CD4-positive, CD25-positive, alpha-beta regulatory T cell (primary cell): ENCODE measurements around the gene PKNOX2. TPM values are rescaled to one million over a fixed set of nuclear protein-coding genes. Genes with fewer than 3 reads are reported as not detected.

Experiments
- ATAC-seq, 2 donors: fragments of 150-1000 bp; cut with Tn5 transposase; one replicate each; pipeline ENCODE4 v1.10.0; 2021; ENCODE audit warnings: low read depth in 2 of 2, moderate number of reproducible peaks in 2 of 2, moderate library complexity in 1 of 2
- DNase-seq, 3 donors: peaks; one replicate each; pipeline versions ENCODE4 v3.0.0 to v3.0.0-alpha.2; 2012 to 2022; ENCODE audit warnings: mixed read lengths in 1 of 3
- H3K27ac ChIP-seq: one replicate; pipeline ENCODE4 v1.7.0; 2013; ENCODE audit warnings: mild to moderate bottlenecking, low read length; ENCODE audit not compliant: insufficient read depth, poor library complexity, severe bottlenecking
- H3K27me3 ChIP-seq: one replicate; pipeline ENCODE4 v1.7.0; 2013; ENCODE audit warnings: low read length; ENCODE audit not compliant: control insufficient read depth, insufficient read depth
- H3K36me3 ChIP-seq: one replicate; pipeline ENCODE4 v1.7.0; 2013; ENCODE audit warnings: mild to moderate bottlenecking, low read length, moderate library complexity; ENCODE audit not compliant: control insufficient read depth, insufficient read depth
- H3K4me1 ChIP-seq: 2 replicates; pipeline ENCODE4 v1.7.0; 2013; ENCODE audit warnings: mild to moderate bottlenecking, low read length; ENCODE audit not compliant: insufficient read depth, control insufficient read depth, poor library complexity, severe bottlenecking
- H3K4me3 ChIP-seq: one replicate; pipeline ENCODE4 v1.7.0; 2013; ENCODE audit warnings: low read depth, mild to moderate bottlenecking, low read length, moderate library complexity
- H3K9me3 ChIP-seq, 2 experiments: 1 replicate in 1 of 2; 2 replicates in 1 of 2; pipeline ENCODE4 v1.7.0; 2013; ENCODE audit warnings: low read length in 2 of 2, mild to moderate bottlenecking in 1 of 2, moderate library complexity in 1 of 2; ENCODE audit not compliant: control insufficient read depth in 2 of 2
- H3K27ac Mint-ChIP-seq, 3 donors: one replicate each; pipeline ENCODE4 v1.8.0; 2020 to 2022; ENCODE audit warnings: mild to moderate bottlenecking in 3 of 3, mixed read lengths in 3 of 3, moderate library complexity in 2 of 3
- H3K27me3 Mint-ChIP-seq: one replicate; pipeline ENCODE4 v1.8.0; 2022; ENCODE audit warnings: mild to moderate bottlenecking, mixed read lengths
- H3K36me3 Mint-ChIP-seq: one replicate; pipeline ENCODE4 v1.8.0; 2020; ENCODE audit warnings: mixed read lengths
- H3K4me1 Mint-ChIP-seq, 4 donors: one replicate each; pipeline ENCODE4 v1.8.0; 2020 to 2022; ENCODE audit warnings: mixed read lengths in 4 of 4, mild to moderate bottlenecking in 1 of 4
- H3K4me3 Mint-ChIP-seq, 4 donors: one replicate each; pipeline ENCODE4 v1.8.0; 2020 to 2022; ENCODE audit warnings: mild to moderate bottlenecking in 4 of 4, mixed read lengths in 4 of 4, moderate library complexity in 3 of 4
- H3K9me3 Mint-ChIP-seq, 7 donors: one replicate each; pipeline ENCODE4 v1.8.0; 2020 to 2022; ENCODE audit warnings: mixed read lengths in 7 of 7, mild to moderate bottlenecking in 3 of 7, moderate library complexity in 2 of 7
- polyA plus RNA-seq, 4 donors: library from polyadenylated mRNA; unstranded; fragments of 300-500 nt; fragmentation: Illumina TruSeq; gene quantifications; one replicate each; pipeline ENCODE4 v1.2.3, GENCODE V29; 2021
- total RNA-seq: library from RNA; stranded (reverse); gene quantifications from one replicate; pipeline ENCODE4 v1.2.3, GENCODE V29; 2022

The PKNOX2 gene
- total and polyA plus RNA-seq, 5 donors from 2014 or later, result not detected

DNA sequence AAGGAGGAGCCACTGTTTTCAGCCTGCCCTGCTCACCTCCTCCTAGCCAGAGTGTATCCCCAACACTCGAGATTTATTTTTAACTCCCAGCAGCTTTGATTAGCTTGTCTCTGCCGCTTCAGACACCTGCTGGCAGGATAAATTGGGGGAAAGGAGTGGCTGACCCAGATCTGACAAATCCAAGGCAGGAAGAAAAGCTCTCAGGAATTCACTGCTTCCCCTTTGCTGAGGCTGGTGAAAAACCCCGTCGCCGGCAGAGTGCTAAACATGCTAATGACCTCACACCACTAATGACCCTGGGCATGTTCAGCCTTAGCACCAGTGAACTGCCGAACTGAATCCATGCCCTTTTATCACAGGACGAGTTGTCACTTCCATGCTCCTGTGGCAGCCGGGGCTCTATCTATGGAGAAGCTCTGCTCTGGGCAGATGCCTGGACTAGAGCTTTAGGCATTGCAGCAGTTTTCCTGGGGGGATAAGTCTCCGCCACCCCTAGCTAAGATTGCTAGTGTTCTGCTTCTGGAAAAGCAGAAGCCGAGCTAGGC is 279.3 kb downstream of the PKNOX2 start:
- no peaks in the 10 kb centered on the region for H3K4me1 ChIP-seq
- Mint-ChIP-seq H3K9me3 (peaks cover 0 to 3% (median 0%) of the 10 kb centered on the region in 7 donors), H3K27ac (no peak overlapping the region), H3K4me3 (no peak overlapping the region), H3K27me3 (peaks cover 10% of the 10 kb centered on the region), H3K36me3 (no peaks in the 10 kb centered on the region), H3K4me1 (no peaks in the 10 kb centered on the region)
- ATAC-seq (no peak), DNase-seq (no peak)
- no peaks in the 10 kb centered on the region for H3K36me3 ChIP-seq
- H3K4me3 ChIP-seq, result no peak overlapping the region
- no peaks in the 10 kb centered on the region for H3K9me3 ChIP-seq
- H3K27me3 ChIP-seq, result peaks cover 4% of the 10 kb centered on the region
- no peak overlapping the region for H3K27ac ChIP-seq

DNA sequence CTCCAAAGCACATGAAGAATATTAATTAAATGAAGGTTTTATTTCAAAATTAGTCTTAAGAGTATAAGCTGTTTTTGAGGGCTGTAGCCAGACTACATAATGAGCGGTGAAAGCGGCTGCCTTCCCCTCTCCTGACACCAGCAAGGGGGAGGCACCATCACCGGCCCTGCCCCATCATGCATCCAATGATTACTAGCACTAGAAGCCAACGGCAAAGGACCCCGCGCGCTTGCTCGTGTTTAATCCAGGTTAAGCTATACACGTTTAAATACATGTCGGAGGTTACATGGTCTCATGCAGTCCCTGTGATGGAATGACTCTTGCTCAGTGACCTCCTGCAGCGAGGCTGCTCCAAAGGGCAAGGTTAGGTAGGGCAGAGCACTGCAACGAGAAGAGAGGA is 281.2 kb downstream of the PKNOX2 start:
- DNase-seq (no peak), ATAC-seq (no peak)
- Histone ChIP-seq H3K27ac (no peak overlapping the region), H3K36me3 (no peaks in the 10 kb centered on the region), H3K4me3 (no peak overlapping the region), H3K9me3 (no peaks in the 10 kb centered on the region), H3K4me1 (no peaks in the 10 kb centered on the region), H3K27me3 (peaks cover 4% of the 10 kb centered on the region)
- Mint-ChIP-seq H3K36me3 (no peaks in the 10 kb centered on the region), H3K4me3 (no peak overlapping the region), H3K9me3 (peaks cover 0 to 2% (median 0%) of the 10 kb centered on the region in 7 donors), H3K27ac (no peak overlapping the region), H3K27me3 (peaks cover 10% of the 10 kb centered on the region), H3K4me1 (peaks cover 0 to 5% (median 0%) of the 10 kb centered on the region in 4 donors)

DNA sequence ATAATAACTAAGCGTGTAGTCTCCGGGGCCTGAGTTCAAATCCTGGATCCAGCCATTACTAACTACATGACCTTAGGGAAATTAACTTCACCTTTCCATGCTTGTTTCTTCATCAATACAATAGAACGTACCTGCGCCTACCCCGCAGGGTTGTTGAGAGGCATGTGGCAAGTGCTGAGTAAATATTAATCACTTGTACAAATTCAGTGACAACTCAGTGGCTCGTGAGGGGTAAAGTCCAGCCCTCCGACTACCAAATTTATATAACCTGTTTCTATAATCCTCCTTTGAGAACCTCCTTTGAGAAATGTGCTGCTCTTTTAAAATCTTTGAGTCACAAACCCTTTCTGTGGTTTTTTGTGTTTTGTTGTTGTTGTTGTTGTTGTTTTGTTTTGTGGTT is 281.7 kb downstream of the PKNOX2 start:
- H3K27me3 Mint-ChIP-seq, result peaks cover 6% of the 10 kb centered on the region
- peaks cover 0 to 2% (median 0%) of the 10 kb centered on the region in 7 donors for H3K9me3 Mint-ChIP-seq
- Histone ChIP-seq H3K27ac (no peak overlapping the region), H3K36me3 (no peaks in the 10 kb centered on the region), H3K4me3 (no peak overlapping the region), H3K4me1 (no peaks in the 10 kb centered on the region), H3K27me3 (peaks cover 3% of the 10 kb centered on the region), H3K9me3 (no peaks in the 10 kb centered on the region)
- no peaks in the 10 kb centered on the region for H3K36me3 Mint-ChIP-seq
- no peak overlapping the region for H3K27ac Mint-ChIP-seq
- no peak for DNase-seq
- ATAC-seq, result no peak
- H3K4me1 Mint-ChIP-seq, result peaks cover 0 to 5% (median under 1%) of the 10 kb centered on the region in 4 donors
- H3K4me3 Mint-ChIP-seq, result no peak overlapping the region

DNA sequence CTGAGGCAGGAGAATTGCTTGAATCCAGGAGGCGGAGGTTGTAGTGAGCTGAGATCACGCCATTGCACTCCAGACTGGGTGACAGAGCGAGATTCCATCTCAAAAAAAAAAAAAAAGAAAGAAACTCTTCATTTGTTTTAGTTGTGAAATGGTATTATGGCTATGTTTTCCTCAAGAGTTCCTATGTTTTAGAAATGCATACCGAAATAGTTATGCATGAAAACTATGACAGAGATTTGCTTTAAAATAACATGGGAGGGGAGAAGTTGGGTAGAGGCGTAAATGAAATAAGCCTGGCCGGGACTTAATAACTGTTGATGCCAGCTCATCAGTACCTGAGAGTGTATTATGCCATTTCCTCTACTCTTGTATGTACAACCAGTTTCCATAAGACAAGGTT is 283.2 kb downstream of the PKNOX2 start:
- Mint-ChIP-seq H3K36me3 (no peaks in the 10 kb centered on the region), H3K9me3 (peaks cover 0 to 2% (median 0%) of the 10 kb centered on the region in 7 donors), H3K27ac (no peak overlapping the region), H3K4me1 (peaks cover 0 to 9% (median 4%) of the 10 kb centered on the region in 4 donors), H3K27me3 (peaks cover 9% of the 10 kb centered on the region), H3K4me3 (no peak overlapping the region)
- H3K36me3 ChIP-seq, result no peaks in the 10 kb centered on the region
- no peaks in the 10 kb centered on the region for H3K9me3 ChIP-seq
- no peak overlapping the region for H3K4me3 ChIP-seq
- H3K27me3 ChIP-seq, result peaks cover 2% of the 10 kb centered on the region
- DNase-seq (no peak), ATAC-seq (no peak)
- no peak overlapping the region for H3K27ac ChIP-seq
- no peaks in the 10 kb centered on the region for H3K4me1 ChIP-seq

DNA sequence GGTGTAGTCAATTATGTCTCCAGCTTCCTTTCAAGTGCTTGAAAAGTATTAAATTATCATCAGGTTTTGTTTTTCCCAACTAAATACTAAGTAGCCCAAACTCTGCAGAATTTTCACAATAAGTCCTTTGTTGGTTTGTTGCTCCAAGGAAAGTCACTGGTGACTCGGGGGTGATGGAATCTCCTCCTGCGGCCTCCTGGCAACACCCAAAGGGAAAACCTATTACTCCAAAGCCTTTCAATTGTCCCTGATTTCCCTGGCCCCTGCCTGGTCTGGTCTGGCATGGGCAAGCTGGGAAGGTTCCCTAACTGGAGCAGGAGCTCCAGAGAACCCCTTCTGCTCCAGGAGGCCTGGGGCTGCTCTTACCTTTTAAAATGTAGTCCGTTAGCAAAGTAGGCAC is 283.6 kb downstream of the PKNOX2 start:
- Histone ChIP-seq H3K27ac (no peak overlapping the region), H3K4me3 (no peak overlapping the region), H3K27me3 (peaks cover 2% of the 10 kb centered on the region), H3K9me3 (no peaks in the 10 kb centered on the region), H3K36me3 (no peaks in the 10 kb centered on the region), H3K4me1 (no peaks in the 10 kb centered on the region)
- ATAC-seq, result no peak
- H3K27me3 Mint-ChIP-seq, result peaks cover 9% of the 10 kb centered on the region
- peaks cover 0 to 2% (median 0%) of the 10 kb centered on the region in 7 donors for H3K9me3 Mint-ChIP-seq
- peaks cover 0 to 9% (median 4%) of the 10 kb centered on the region in 4 donors for H3K4me1 Mint-ChIP-seq
- DNase-seq, result no peak
- no peak overlapping the region for H3K27ac Mint-ChIP-seq
- H3K4me3 Mint-ChIP-seq, result no peak overlapping the region
- H3K36me3 Mint-ChIP-seq, result no peaks in the 10 kb centered on the region

DNA sequence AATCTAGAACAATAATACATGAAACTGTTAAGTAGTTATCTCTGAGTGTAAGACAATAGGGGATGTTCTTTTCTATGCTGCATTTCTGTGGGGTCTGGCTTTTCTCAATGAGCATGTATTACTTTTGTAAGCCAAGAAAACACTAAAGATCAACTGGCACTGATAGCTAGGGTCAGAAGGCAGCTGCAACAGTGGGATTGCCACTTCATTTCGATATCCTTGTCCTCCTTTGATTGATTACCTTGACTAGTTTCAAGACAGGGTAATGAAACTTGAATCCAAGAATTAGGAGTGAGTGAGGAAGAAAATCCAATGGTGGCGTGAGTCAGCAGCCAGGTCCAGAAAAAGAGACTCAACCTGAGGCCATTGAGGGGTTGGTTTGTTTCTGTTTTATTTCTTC is 285.0 kb downstream of the PKNOX2 start:
- no peak for DNase-seq
- H3K4me3 ChIP-seq, result no peak overlapping the region
- Mint-ChIP-seq H3K27ac (no peak overlapping the region), H3K4me1 (peaks cover 0 to 9% (median 4%) of the 10 kb centered on the region in 4 donors), H3K27me3 (peaks cover 9% of the 10 kb centered on the region), H3K4me3 (no peak overlapping the region), H3K9me3 (peaks cover 0 to 2% (median 0%) of the 10 kb centered on the region in 7 donors), H3K36me3 (no peaks in the 10 kb centered on the region)
- H3K27me3 ChIP-seq, result no peaks in the 10 kb centered on the region
- H3K9me3 ChIP-seq, result no peaks in the 10 kb centered on the region
- no peak for ATAC-seq
- H3K36me3 ChIP-seq, result no peaks in the 10 kb centered on the region
- H3K4me1 ChIP-seq, result no peaks in the 10 kb centered on the region
- H3K27ac ChIP-seq, result no peak overlapping the region

DNA sequence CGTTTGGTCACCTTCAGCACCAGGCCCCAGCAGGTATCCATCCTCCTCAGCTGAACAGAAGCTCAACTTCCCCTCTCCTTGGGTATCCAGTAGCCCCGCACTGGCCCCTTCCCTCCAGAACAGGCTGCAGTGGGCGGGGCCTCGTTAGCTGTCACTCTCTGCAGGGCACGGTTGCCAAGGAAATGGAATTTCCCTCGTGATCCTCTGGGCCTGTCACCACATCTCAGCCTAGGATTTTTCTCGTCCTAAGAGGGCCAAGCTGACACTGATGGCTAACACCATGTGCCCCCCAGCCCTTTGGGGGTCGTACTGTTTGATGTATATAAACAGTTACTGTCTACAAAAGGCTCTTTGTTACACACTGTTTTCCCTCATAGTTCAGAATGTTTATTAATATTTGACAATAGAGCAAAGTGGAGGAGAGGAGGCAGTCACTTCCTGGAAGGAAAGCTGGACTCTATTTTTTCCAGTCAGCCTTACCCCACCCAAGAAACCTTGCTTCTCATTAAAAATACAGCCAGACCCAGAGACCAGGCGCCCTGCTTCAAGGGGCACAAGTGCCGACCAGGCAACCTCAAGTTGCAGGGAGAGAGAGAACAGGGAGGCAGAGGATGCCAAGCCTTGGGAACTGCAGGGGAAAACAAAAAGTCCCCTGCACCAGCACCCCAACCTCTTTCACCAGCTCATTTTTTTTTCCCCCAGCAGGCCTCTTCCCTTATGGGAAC is 287.0 kb downstream of the PKNOX2 start:
- Mint-ChIP-seq H3K9me3 (no peaks in the 10 kb centered on the region), H3K36me3 (no peaks in the 10 kb centered on the region), H3K4me1 (peaks cover 0 to 9% (median 4%) of the 10 kb centered on the region in 4 donors), H3K27me3 (peaks cover 9% of the 10 kb centered on the region), H3K4me3 (no peak overlapping the region), H3K27ac (peak overlapping the region in 2 of 3 donors; percentile 20 to 73)
- ATAC-seq, result no peak
- no peak for DNase-seq
- H3K36me3 ChIP-seq, result no peaks in the 10 kb centered on the region
- no peak overlapping the region for H3K4me3 ChIP-seq
- H3K4me1 ChIP-seq, result no peaks in the 10 kb centered on the region
- no peak overlapping the region for H3K27ac ChIP-seq
- no peaks in the 10 kb centered on the region for H3K27me3 ChIP-seq
- no peaks in the 10 kb centered on the region for H3K9me3 ChIP-seq

DNA sequence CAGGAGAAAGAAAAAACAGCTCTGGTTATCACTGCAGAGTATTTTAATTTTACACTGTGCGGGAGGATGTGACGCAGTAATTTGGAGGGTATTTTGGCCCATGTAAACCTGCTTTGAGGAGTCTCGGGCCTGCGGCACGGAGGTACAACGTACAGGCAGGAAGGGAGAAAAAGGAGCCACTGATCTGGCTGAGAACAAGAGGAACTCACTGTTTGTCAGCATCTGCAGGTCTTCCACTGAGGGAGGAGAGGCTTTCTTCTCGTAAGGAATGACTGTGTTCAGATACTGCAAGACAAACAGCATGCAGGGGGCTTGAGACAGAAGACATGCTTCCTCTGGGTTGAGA is 287.5 kb downstream of the PKNOX2 start:
- no peak overlapping the region for H3K4me3 ChIP-seq
- H3K9me3 ChIP-seq, result no peaks in the 10 kb centered on the region
- H3K4me1 ChIP-seq, result no peaks in the 10 kb centered on the region
- peaks cover 0 to 9% (median 4%) of the 10 kb centered on the region in 4 donors for H3K4me1 Mint-ChIP-seq
- no peaks in the 10 kb centered on the region for H3K27me3 ChIP-seq
- H3K36me3 ChIP-seq, result no peaks in the 10 kb centered on the region
- H3K27me3 Mint-ChIP-seq, result peaks cover 4% of the 10 kb centered on the region
- ATAC-seq (no peak), DNase-seq (no peak)
- no peak overlapping the region for H3K27ac ChIP-seq
- H3K4me3 Mint-ChIP-seq, result no peak overlapping the region
- H3K9me3 Mint-ChIP-seq, result no peaks in the 10 kb centered on the region
- no peaks in the 10 kb centered on the region for H3K36me3 Mint-ChIP-seq
- H3K27ac Mint-ChIP-seq, result peak overlapping the region in 1 of 3 donors; percentile 73
